HG03039 (cell line): ENCODE measurements around the gene SLC30A7.
A peak's percentile ranks its signal among the peaks of the same experiment; 100 is the strongest.
"Not testable (repeated sequence)": the region's sequence is repeated elsewhere in the genome, so short reads cannot be mapped to it uniquely, and the experiment has no call there.

Source experiments
- ATAC-seq: cut with Tn5 transposase; IDR thresholded peaks from one replicate; pipeline ENCODE4 v1.9.1; 2021; ENCODE audit warnings: mild to moderate bottlenecking, moderate library complexity; ENCODE audit not compliant: unreplicated experiment

SLC30A7 gene

DNA sequence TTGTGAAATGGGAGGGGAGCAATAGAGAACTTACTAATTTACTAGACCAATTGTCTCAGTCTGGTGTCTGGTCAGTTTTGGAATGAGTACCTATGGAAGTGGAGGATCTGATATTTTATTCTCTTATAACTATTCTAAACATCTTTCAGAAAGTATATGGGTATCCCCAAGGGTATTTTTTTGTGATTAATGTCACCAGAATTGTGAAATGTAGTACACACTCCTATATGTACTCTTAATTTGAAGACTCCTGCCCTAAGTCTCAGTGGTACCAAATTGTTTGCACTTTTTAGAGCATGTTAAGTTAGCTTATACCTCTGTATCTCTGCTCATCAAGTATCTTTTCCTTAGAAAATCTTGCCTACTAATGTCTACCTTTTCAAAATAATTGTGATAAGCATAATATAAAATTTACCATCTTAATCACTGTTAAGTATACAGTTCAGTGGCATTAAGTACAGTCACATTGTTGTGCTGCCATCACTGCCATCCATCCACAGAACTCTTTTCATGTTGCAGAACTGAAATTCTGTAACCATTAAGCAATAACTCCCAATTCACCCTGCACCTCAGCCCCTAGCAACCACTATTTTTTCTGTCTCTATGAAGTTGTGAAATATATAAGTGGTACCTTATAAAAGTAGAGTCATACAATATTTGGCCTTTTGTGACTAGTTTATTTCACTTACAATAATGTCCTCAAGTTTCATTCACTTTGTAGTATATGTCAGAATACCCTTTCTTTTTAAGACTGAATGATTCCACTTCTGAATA is 40.5 kb downstream of the SLC30A7 start:
- ATAC-seq: no peak

- ATAC-seq: peak; percentile 49
Measured at GRCh38 chr1:100941098-100941527, 45.2 kb downstream of the SLC30A7 start.

DNA sequence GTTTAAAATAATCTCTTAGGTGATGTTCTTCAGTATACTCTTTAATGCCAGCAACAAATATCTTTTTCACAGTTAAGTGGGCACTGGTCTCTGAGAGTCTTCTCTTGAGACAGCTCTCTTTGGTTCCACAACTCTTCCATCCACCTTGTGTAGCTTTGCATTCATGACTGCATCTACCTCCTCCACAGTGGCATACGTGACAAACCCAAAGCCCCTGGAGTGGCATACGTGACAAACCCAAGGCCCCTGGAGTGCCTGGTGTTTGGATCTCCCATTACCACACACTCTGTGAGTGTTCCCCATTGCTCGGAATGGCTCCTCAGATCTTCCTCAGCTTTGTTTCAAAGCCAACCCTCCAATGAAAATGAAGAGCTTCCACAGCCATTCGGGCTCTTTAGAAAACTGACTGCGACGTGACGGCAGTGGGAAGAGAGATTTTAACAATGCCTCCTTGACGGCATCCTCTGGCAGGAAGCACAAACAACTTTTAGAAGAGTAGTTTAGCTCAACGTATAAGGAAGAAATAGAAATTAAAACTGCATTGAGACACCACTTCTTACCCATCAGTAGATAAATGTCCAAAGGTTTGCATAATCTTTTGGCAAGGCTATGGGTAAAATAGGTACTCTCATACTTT is 45.8 kb downstream of the SLC30A7 start:
- ATAC-seq: no peak

DNA sequence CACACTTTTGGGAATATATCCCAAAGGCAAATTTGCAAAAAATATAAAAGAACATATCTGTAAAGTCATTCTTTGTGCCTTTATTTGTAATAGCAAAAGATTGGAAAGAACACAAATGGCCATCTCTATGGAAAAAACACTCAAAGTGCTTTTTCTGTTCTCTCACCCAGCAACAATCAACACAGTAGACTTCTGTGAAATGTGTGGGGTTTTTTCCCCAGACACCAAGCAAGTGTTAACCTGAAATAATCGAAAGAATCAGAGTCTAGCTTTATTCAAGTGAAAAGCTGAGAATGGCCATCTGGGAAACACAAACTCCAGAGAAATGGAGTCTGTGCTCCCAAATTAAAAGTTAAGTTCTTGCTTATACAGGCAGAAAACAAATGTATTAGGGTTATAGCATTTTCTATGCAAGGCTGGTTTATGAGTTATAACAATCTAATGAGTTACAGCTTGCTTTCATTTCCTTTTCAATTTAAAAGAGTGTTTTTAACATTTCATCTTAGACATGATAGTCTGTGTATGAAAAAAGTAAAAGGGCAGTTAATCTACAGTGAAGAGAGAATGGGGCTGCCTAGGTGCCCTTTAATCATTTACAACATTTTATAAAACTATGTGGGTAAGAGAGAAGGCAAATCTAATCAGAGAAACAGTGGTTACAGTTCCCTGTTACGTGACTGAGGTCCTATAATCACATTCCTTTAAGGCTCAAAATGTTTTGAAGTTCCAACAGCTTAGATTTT is 46.6 kb downstream of the SLC30A7 start:
- no peak for ATAC-seq

- no peak for ATAC-seq
Measured at GRCh38 chr1:100943533-100943932, 47.6 kb downstream of the SLC30A7 start.

DNA sequence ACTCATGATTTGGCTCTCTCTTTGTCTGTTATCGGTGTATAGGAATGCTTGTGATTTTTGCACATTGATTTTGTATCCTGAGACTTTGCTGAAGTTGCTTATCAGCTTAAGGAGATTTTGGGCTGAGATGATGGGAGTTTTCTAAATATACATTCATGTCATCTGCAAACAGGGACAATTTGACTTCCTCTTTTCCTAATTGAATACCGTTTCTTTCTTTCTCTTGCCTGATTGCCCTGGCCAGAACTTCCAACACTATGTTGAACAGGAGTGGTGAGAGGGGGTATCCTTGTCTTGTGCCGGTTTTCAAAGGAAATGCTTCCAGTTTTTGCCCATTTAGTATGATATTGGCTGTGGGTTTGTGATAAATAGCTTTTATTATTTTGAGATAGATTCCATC is 50.2 kb downstream of the SLC30A7 start:
- not testable (repeated sequence) for ATAC-seq

- not testable (repeated sequence) for ATAC-seq
Measured at GRCh38 chr1:100947816-100948215, 51.9 kb downstream of the SLC30A7 start.

DNA sequence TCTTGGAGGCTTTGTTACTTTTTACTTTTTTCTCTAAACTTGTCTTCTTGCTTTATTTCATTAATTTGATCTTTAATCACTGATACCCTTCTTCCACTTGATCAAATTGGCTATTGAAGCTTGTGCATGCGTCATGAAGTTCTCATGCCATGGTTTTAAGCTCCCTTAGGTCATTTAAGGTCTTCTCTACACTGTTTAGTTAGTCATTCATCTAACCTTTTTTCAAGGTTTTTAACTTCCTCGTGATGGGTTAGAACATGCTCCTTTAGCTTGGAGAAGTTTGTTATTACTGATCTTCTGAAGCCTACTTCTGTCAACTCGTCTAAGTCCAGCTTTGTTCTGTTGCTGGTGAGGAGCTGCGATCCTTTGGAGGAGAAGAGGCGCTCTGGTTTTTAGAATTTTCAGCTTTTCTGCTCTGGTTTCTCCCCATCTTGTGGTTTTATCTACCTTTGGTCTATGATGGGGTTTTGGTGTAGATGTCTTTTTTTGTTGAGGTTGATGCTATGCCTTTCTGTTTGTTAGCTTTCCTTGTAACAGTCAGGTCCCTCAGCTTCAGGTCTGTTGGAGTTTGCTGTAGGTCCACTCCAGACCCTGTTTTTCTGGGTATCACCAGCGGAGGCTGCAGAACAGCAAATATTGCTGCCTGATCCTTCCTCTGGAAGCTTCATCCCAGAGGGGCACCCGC is 53.0 kb downstream of the SLC30A7 start:
- ATAC-seq: not testable (repeated sequence)

- ATAC-seq: peak; percentile 87
Measured at GRCh38 chr1:100949515-100950158, 53.7 kb downstream of the SLC30A7 start.

- no peak for ATAC-seq
Measured at GRCh38 chr1:100950337-100950736, 54.4 kb downstream of the SLC30A7 start.

DNA sequence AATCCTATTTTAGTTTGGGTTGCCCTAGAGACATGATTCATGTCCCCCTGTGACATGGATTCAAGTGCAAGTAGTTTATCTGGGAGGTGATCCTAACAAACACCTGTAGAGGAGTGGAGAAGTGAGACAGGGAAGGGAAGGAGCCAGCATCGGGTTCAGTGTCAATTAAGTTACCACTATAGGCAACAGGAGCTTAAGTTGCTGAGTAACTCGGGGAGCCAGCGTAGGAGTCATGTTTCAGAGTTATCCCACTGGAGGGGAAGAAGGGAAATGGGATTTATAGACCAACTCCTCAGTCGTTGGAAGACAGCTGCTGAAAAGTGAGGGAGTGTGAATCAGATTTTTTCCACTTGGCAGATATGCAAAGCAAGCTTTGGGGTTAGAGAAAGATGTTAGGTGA is 54.9 kb downstream of the SLC30A7 start:
- no peak for ATAC-seq

DNA sequence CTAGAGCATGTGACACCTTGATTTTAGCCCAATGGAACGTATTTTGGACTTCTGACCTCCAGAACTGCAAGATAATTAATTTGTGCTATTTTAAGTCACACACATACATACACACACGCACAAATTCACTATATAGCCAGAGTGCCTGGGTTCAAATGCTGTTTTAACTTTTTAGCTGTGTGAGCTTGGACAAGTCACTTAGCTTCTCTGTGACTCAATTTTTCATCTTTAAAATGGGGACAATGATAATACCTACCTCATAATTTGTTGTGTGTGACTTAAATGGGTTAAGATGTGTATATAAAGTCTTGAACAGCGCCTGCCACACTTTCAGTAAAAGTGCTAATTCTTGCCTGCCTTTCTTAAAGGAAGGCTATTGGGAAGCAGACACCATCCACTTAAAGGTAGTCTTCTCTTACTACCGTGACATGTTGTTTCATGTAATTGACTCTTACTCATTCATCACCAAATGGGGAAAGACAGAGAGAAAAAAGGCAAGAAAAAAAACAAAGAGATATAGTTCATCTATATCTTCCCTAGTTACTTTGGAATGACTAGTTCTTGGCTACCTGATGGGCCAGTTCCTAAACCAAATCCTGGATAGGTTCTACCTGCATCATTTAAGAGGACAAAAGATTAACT is 56.3 kb downstream of the SLC30A7 start:
- ATAC-seq: no peak

DNA sequence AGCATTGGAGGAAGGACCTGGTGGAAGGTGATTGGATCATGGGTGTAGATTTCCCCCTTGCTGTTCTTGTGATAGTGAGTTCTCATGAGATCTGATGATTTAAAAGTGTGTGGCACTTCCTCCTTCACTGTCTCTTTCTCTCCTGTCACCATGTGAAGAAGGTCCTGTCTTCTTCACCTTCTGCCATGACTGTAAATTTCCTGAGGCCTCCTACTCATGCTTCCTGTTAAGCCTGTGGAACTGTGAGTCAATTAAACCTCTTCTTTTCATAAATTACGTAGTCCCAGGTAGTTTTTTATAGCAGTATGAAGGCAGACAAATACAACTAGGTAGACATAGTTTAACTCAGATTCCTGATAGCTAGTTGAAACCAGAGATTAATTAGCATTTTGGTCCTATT is 57.1 kb downstream of the SLC30A7 start:
- not testable (repeated sequence) for ATAC-seq

DNA sequence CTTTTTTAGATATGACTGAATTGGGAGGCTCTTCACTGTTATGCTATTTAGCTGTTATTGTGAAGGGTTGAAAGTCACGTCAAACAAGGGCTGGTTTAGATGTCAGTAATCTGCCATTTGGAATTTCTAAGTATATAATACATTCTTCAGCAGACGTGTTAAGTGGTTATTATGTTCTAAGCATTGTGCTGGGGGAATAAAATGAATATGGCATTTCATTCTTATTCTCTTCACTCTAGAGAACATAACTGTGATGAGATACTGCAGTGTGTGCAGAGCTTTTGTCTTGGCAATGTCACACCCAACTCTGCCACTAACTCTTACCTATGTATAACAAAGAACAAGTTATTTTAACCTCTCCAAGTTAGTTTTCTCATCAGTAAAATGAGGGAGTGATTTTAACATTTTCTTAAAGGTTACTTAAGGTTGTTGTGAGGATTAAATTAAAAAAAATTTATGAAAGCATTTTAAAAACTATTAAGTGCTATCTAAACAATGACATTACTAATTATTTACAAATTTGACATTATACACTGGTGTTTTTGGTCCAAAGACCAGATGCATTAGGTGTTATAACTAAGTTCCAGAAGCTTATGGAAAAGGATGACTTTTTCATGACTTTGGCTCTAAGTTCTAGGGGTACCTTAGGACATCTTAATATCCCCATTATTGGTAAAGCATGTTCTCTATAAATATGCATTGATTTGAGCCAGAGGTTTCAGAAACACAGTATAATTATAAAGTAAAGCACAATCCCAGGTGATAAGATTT is 58.3 kb downstream of the SLC30A7 start:
- no peak for ATAC-seq

DNA sequence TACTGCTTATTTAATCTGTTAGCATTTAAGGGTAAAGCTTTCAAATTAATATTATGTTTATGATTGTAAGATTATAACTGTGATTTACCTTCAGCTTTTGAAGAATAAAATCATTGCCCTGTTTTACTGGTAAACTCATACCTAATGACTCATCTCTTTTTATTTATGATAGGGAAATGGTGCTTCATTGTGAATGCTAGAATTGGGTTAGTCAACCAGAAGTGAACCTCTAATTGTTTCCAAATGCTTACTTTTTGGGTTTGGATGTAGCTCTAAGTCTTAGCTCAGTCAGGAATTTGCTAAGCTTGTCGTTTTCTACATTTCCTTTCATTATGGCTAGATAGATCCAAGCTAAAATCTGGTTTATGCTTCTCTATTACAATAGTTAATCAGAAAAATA is 59.4 kb downstream of the SLC30A7 start:
- no peak for ATAC-seq

DNA sequence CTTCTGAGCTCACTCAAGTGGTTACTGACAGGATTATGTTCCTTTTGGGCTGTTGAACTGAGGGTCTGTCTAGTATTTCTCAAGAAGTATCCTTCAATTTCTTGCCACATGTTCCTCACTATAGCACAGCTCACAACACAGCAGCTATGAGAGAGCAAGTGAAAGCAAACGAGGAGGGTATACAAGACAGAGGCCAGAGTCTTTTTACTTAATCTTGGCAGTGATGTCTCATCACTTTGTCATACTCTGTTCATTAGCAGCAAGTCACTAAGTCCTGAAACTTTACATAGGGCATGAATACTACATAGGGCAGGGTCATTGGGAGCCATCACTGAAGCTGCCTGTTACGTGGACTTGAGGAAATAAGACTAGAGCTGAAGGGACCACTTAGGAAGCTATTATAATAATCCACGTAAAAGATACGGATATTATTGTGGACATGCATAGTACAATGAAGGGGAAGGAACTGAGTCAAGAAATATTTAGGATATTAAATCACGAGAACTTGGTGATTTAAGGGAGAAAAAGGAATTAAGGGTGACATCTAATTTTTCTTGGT is 63.7 kb downstream of the SLC30A7 start:
- no peak for ATAC-seq

DNA sequence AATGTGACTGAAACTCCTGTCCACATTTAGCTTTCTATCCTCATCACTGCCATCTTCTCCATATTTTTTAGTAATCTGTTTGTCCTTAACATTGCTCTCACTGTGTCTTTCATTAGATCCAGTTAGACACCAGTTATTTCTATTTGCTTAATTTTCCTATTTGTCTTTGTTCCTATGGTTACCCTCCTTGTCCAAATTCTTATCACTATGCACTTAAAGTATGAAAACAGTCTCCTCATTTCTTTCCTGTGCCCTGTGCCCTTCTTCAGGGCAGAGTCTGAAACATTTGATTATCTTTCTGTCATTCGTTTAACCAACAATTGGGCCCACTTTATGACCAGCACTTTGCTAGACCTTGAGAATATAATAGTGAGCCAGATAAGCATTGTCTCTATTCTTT is 64.2 kb downstream of the SLC30A7 start:
- no peak for ATAC-seq

DNA sequence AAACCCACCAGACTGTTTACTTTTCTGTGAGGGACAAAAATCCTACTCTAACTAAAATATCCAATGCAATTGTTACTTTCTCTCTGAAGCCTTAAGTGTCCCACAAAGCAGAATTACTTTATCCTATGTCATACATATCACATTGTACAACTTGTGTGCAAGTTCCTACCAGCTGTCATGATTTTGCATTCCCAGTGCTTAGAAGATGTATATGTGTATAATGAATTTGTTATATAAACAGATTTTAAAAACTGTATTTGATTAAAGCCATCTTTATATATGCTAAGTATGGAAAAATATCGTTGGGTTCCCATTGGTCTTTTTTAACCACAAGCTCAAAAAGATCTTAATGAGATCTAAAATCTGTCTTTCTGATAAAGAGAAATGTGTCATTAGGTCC is 72.7 kb downstream of the SLC30A7 start:
- ATAC-seq: no peak

- no peak for ATAC-seq
Measured at GRCh38 chr1:100969327-100969726, 73.4 kb downstream of the SLC30A7 start.
